ENCODE measurements around the gene POMGNT1. TPM values are rescaled to one million over a fixed set of nuclear protein-coding genes. Genes with fewer than 3 reads are reported as not detected.

POMGNT1 gene
- total and polyA plus RNA-seq, 2 of the 13 experiments (the other 11 are each of a cell fraction or from before 2014, with no cell fraction given) = 33.9 to 46.8 TPM

DNA sequence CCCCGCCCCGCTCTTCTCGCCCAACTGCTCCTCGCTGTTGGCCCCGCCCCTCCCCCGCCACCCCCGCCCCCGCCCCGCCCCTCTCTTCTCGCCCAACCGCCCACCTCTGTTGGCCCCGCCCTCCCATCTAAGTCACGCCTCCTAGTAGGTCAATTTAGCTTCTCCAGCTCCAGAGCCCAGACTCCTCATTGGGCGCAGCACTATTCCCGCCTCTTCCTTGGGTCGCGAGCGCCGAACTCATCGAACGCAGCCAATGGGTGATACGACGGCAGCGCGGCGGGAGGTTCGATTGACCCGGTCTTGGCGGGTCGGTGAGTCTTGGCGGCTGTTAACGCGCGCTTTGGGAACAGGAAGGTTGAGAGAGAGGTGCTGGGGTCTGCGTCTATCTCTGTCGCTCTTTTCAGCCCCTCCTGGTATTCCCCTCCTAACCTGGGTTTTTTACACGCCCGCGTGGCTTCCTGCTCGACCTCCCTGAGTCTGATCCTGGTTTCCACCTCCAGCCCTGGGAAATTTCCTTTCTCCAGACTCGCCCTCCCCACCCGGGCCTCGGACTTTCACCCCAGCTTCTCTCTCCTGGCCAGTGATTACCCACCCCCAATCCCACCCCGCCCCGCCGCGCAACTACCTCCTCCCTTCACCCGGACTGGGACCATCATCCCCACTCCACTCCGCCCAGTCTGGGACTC, 49.3 kb upstream of the POMGNT1 start, which contains the start of gene RAD54L (continued):
- TF ChIP-seq, protein P1, sequence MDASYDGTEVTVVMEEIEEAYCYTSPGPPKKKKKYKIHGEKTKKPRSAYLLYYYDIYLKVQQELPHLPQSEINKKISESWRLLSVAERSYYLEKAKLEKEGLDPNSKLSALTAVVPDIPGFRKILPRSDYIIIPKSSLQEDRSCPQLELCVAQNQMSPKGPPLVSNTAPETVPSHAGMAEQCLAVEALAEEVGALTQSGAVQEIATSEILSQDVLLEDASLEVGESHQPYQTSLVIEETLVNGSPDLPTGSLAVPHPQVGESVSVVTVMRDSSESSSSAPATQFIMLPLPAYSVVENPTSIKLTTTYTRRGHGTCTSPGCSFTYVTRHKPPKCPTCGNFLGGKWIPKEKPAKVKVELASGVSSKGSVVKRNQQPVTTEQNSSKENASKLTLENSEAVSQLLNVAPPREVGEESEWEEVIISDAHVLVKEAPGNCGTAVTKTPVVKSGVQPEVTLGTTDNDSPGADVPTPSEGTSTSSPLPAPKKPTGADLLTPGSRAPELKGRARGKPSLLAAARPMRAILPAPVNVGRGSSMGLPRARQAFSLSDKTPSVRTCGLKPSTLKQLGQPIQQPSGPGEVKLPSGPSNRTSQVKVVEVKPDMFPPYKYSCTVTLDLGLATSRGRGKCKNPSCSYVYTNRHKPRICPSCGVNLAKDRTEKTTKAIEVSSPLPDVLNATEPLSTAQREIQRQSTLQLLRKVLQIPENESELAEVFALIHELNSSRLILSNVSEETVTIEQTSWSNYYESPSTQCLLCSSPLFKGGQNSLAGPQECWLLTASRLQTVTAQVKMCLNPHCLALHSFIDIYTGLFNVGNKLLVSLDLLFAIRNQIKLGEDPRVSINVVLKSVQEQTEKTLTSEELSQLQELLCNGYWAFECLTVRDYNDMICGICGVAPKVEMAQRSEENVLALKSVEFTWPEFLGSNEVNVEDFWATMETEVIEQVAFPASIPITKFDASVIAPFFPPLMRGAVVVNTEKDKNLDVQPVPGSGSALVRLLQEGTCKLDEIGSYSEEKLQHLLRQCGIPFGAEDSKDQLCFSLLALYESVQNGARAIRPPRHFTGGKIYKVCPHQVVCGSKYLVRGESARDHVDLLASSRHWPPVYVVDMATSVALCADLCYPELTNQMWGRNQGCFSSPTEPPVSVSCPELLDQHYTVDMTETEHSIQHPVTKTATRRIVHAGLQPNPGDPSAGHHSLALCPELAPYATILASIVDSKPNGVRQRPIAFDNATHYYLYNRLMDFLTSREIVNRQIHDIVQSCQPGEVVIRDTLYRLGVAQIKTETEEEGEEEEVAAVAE (CRISPR knock-in tag; IDR thresholded peaks at IDR 0.05; ENCODE audit: borderline replicate concordance) = peak; percentile 99
- no peak; the same call in 1 of the 2 replicates for TF ChIP-seq PRDM15 (CRISPR knock-in tag; IDR thresholded peaks at IDR 0.05)
- peak; percentile 71 for TF ChIP-seq SRSF1 (optimal IDR thresholded peaks at IDR 0.05; ENCODE audit: low read depth, low read length)
- no peak for TF ChIP-seq ZNF44 (CRISPR knock-in tag; IDR thresholded peaks at IDR 0.05)
- TF ChIP-seq, protein P2, sequence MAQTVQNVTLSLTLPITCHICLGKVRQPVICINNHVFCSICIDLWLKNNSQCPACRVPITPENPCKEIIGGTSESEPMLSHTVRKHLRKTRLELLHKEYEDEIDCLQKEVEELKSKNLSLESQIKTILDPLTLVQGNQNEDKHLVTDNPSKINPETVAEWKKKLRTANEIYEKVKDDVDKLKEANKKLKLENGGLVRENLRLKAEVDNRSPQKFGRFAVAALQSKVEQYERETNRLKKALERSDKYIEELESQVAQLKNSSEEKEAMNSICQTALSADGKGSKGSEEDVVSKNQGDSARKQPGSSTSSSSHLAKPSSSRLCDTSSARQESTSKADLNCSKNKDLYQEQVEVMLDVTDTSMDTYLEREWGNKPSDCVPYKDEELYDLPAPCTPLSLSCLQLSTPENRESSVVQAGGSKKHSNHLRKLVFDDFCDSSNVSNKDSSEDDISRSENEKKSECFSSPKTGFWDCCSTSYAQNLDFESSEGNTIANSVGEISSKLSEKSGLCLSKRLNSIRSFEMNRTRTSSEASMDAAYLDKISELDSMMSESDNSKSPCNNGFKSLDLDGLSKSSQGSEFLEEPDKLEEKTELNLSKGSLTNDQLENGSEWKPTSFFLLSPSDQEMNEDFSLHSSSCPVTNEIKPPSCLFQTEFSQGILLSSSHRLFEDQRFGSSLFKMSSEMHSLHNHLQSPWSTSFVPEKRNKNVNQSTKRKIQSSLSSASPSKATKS (CRISPR knock-in tag; IDR thresholded peaks at IDR 0.05) = no peak
- TF ChIP-seq KDM2A (CRISPR knock-in tag; IDR thresholded peaks at IDR 0.05; ENCODE audit: borderline replicate concordance, low read depth) = peak; percentile 63
- TF ChIP-seq, protein P3, sequence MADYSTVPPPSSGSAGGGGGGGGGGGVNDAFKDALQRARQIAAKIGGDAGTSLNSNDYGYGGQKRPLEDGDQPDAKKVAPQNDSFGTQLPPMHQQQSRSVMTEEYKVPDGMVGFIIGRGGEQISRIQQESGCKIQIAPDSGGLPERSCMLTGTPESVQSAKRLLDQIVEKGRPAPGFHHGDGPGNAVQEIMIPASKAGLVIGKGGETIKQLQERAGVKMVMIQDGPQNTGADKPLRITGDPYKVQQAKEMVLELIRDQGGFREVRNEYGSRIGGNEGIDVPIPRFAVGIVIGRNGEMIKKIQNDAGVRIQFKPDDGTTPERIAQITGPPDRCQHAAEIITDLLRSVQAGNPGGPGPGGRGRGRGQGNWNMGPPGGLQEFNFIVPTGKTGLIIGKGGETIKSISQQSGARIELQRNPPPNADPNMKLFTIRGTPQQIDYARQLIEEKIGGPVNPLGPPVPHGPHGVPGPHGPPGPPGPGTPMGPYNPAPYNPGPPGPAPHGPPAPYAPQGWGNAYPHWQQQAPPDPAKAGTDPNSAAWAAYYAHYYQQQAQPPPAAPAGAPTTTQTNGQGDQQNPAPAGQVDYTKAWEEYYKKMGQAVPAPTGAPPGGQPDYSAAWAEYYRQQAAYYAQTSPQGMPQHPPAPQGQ (CRISPR knock-in tag; IDR thresholded peaks at IDR 0.05; ENCODE audit: borderline replicate concordance) = no peak
- no peak for TF ChIP-seq RARG (CRISPR knock-in tag; IDR thresholded peaks at IDR 0.05; ENCODE audit: low read depth)
- TF ChIP-seq CHD4 (IDR thresholded peaks at IDR 0.05; ENCODE audit: borderline replicate concordance, low read length) = no peak
- TF ChIP-seq YEATS2 (CRISPR knock-in tag; IDR thresholded peaks at IDR 0.05; ENCODE audit: borderline replicate concordance) = peak; percentile 92
- no peak for TF ChIP-seq ZC3H4 (CRISPR knock-in tag; IDR thresholded peaks at IDR 0.05; ENCODE audit: borderline replicate concordance)
- no peak for TF ChIP-seq EEA1 (CRISPR knock-in tag; IDR thresholded peaks at IDR 0.05; ENCODE audit: borderline replicate concordance)
- TF ChIP-seq ELF1 (CRISPR knock-in tag; IDR thresholded peaks at IDR 0.05) = peak; percentile 82
- TF ChIP-seq KLF12 (CRISPR knock-in tag; IDR thresholded peaks at IDR 0.05; ENCODE audit: borderline replicate concordance) = peak; percentile 80; the same call in 1 of the 2 replicates

Data from HepG2 (cell line).